GM21423 (cell line): ENCODE data around the gene NOP56.

Experiments used
- ATAC-seq: cut with Tn5 transposase; IDR thresholded peaks from one replicate; pipeline ENCODE4 v1.9.1; 2021; ENCODE audit warnings: mild to moderate bottlenecking, moderate library complexity; ENCODE audit not compliant: unreplicated experiment

The NOP56 gene

GRCh38 chr20:2699775-2700413, 47.5 kb downstream of the NOP56 start:
- ATAC-seq = no peak

DNA sequence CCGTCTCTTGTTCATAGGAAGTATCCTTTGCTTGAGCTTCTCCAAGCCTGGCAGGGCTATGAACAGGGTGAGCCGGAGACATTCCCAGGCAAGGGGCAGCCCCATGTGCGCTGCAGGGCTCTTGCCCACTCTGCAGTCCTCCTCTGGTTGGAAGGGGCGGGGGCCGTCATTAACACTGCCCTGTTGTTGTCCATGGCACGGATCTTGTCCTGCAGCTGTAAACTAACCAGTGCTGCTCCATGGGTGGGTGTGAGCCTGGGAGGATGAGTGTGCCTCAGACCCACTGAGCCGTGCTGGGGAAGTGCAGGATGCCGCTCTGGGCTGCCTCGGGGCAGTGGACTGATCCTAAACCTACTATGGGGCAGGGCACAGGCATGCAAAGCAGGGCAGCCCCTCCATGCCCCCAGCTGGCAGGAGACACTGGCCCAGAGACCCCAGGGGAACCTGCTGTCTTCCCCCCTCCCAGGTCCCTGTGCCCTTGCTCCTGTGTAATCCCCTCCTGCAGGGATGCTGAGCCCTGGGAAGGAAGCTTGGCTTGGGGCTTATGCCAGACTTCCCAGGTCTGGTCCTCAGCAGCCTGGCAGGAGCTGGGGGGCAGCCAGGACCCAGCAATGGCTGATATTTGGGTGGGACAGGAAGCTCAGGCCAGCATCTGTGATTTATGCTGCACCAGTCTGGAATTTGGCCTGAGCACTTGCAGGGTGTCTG, 48.6 kb downstream of the NOP56 start:
- ATAC-seq = no peak

DNA sequence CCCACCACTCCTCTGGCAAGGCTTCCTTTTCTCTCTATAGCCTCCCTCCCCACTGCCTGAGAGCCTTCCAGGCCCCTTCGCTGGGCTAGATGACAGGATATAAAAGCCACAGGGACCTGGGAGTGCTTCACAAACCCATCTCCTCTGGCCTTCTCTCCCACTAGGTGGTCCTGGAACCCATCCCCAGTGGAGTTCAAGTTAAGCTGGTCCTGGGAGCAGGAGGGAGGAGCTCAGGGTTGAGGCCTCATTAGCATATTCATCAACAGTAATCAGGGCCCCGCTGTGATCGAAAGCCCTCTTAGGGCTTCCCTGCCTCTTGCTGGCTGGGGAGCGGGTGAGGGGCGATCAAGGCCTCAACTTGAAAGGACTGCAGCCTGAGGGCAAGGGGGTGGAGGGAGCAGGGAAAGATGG, 49.2 kb downstream of the NOP56 start:
- no peak for ATAC-seq

DNA sequence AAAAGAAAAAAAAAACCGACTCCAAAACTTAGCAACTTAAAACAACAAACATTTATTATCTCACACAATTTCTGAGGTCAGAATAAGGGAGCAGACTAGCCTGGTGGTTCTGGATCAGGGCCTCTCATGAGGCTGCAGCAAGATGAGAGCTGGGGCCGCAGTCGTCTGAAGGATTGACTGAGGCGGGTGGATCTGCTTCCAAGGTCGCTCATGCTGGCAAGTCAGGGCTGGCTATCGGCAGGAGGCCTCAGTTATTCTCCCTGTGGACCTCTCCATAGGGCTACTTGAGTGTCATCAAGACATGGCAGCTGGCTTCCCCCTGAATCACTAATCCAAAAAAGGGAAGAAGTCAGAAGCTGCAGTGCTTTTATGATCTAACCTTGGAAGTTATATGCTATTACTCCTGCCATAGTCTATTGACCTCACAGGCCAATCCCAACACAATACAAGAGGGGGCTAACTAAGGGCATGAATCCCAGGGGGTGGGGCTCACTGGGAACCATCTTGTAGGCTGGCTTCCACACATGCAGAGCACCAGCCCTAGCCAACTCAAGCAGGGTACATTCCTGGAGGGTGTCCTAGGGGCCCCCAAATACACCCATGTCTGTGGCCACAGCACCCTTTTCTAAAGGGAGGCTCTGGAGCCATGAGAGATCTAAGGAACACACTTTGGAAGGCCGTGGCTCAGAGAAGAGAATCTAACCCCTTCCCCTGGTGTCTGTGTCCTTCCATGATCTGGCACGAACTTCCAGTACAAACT, 51.5 kb downstream of the NOP56 start:
- ATAC-seq = no peak

DNA sequence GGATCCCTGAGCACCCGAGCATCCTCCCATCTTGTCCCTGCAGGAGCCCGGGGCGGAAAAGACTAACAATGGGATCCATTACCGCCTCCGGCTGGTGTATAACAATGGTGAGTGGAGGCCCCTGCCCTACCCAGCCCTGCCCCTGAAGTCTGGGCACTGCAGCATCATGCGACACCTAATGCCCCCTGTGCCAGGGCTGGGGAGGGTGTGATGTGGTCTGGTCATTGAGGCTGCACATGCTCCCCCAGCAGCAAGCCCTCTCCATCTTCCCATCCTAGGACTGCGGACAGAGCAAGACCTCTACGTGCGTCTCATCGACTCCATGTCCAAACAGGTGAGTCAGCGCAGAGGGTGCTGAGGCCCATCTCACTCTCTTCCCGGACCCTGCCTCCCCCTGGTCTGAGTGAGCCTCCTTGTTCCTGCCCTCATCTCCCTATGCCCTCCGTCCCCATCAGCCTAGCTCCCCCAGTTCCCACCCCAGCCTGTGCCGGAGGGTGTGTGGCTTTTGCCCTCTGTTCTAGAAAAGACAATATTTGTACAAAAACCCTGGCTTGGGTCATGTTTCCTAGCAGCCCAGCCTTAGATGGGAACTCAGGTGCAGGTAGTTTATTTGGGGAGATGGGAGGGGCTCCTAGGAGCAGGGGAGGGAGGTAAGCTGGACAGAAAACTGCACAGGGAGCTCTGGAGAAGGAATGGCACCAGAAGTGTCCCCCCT, 53.7 kb downstream of the NOP56 start:
- no peak for ATAC-seq

- ATAC-seq = no peak
Observed at GRCh38 chr20:2706688-2707352, 54.4 kb downstream of the NOP56 start.

DNA sequence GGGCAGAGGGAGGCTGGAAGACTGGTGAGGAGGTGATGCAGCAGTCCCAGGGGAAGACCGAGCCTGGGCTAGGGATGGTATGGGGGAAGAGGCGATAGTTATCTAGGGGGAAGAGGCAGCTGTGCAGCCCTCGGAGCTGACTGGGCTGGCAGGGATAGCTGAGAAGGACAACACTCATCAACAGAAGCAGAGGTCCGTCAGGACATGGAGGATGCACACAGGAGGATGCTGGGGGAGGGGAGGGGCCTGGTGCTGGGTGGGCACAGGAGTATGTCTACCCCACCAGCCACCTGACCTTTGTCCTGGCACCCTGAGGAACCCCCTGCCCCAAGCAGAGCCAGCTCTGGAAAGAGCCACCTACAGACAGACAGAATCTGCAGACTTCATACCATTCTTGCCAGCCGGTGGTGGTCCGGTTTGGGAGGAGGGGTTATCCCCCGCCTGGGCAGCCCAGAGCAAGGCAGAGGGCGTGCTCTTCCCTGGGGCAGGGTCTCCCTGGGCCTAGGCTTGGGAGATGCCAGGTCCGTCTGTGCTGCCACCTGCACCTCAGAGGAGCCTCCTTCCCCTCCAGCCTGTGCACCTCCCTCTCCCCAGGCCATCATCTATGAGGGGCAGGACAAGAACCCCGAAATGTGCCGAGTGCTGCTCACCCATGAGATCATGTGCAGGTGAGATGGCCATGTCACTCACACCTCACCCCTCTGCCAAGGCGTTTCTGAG, 55.1 kb downstream of the NOP56 start:
- no peak for ATAC-seq
